Measurements from ENCODE around the gene FAM241B.

Gene FAM241B

GRCh38 chr10:69612760-69613159 lies 17.3 kb upstream of the FAM241B start (continued):
- TF ChIP-seq ZNF174 (tag by site-specific recombination; IDR thresholded peaks at IDR 0.05) (no peak), SALL2 (tag by site-specific recombination; IDR thresholded peaks at IDR 0.05; ENCODE audit: borderline replicate concordance) (no peak), ZNF184 (tag by site-specific recombination; IDR thresholded peaks at IDR 0.05) (no peak), ZNF776 (tag by site-specific recombination; IDR thresholded peaks at IDR 0.05; ENCODE audit: borderline replicate concordance) (no peak), ZSCAN30 (tag by site-specific recombination; IDR thresholded peaks at IDR 0.05) (no peak), ZNF416 (tag by site-specific recombination; IDR thresholded peaks at IDR 0.05) (no peak), ZNF768 (tag by site-specific recombination; IDR thresholded peaks at IDR 0.05) (no peak)

DNA sequence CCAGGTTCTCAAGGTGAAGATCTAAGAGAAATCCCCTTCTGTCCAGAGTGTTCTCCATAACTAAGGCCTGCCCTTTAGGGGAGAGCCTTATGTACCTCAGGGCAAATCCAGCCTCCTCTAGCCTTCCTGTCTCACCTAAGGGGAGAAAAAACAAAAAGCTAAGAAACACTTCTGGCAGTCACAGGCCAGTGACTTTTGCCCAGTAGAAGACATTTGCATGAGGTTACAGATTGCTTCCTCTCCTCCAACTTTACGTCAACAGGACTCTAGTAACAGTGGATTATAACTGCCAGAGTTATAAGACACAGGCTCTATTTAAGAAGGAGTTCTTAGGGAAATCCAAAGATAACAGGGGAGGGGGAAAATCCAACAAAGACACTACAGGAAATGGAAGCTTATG lies 15.9 kb upstream of the FAM241B start:
- H3K4me1 ChIP-seq (ENCODE audit: control insufficient read depth, insufficient read depth, low read length): no peaks in the 10 kb centered on the region
- no peaks in the 10 kb centered on the region for H3K36me3 ChIP-seq (ENCODE audit: control insufficient read depth in 2 of 2, insufficient read depth in 1 of 2, low read length in 2 of 2)
- TF ChIP-seq ZNF785 (tag by site-specific recombination; IDR thresholded peaks at IDR 0.05) (no peak), ZNF600 (tag by site-specific recombination; IDR thresholded peaks at IDR 0.05) (no peak), SP3 (tag by site-specific recombination; IDR thresholded peaks at IDR 0.05) (no peak), ZXDB (tag by site-specific recombination; IDR thresholded peaks at IDR 0.05) (no peak)
- CTCF ChIA-PET: interaction anchor here (0.6 to 1.5 kb wide), 5 partner anchors 25 to 351 kb away, joined by 3 to 4 read pairs (median 3); no protein-coding TSS in a partner anchor
- no peaks in the 10 kb centered on the region for H3K9me3 ChIP-seq (ENCODE audit: control insufficient read depth, insufficient read depth, low read depth, low read length)
- POLR2A ChIA-PET: no interaction called here
- no peak overlapping the region for H3K4me3 ChIP-seq (ENCODE audit: low read depth, low read length)
- H3K27ac ChIP-seq (ENCODE audit: extremely low read depth, low read depth, low read length): no peak overlapping the region

- Histone ChIP-seq H3K9me3 (ENCODE audit: control insufficient read depth, insufficient read depth, low read depth, low read length) (no peaks in the 10 kb centered on the region), H3K36me3 (ENCODE audit: control insufficient read depth in 2 of 2, insufficient read depth in 1 of 2, low read length in 2 of 2) (no peaks in the 10 kb centered on the region), H3K4me1 (ENCODE audit: control insufficient read depth, insufficient read depth, low read length) (no peaks in the 10 kb centered on the region), H3K27ac (ENCODE audit: extremely low read depth, low read depth, low read length) (no peak overlapping the region), H3K4me3 (ENCODE audit: low read depth, low read length) (no peak overlapping the region)
- ChIA-PET CTCF (no interaction called here), POLR2A (no interaction called here)
- TF ChIP-seq ZFHX2 (tag by site-specific recombination; conservative IDR thresholded peaks at IDR 0.05) (0 out of 2 replicates have a peak, but pooled peaks have one; percentile 18), ZSCAN18 (tag by site-specific recombination; IDR thresholded peaks at IDR 0.05) (no peak)
- TF ChIP-seq, protein P1, sequence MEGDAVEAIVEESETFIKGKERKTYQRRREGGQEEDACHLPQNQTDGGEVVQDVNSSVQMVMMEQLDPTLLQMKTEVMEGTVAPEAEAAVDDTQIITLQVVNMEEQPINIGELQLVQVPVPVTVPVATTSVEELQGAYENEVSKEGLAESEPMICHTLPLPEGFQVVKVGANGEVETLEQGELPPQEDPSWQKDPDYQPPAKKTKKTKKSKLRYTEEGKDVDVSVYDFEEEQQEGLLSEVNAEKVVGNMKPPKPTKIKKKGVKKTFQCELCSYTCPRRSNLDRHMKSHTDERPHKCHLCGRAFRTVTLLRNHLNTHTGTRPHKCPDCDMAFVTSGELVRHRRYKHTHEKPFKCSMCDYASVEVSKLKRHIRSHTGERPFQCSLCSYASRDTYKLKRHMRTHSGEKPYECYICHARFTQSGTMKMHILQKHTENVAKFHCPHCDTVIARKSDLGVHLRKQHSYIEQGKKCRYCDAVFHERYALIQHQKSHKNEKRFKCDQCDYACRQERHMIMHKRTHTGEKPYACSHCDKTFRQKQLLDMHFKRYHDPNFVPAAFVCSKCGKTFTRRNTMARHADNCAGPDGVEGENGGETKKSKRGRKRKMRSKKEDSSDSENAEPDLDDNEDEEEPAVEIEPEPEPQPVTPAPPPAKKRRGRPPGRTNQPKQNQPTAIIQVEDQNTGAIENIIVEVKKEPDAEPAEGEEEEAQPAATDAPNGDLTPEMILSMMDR (tag by site-specific recombination; IDR thresholded peaks at IDR 0.05): no peak
Observed at GRCh38 chr10:69616358-69616757, 13.7 kb upstream of the FAM241B start.

DNA sequence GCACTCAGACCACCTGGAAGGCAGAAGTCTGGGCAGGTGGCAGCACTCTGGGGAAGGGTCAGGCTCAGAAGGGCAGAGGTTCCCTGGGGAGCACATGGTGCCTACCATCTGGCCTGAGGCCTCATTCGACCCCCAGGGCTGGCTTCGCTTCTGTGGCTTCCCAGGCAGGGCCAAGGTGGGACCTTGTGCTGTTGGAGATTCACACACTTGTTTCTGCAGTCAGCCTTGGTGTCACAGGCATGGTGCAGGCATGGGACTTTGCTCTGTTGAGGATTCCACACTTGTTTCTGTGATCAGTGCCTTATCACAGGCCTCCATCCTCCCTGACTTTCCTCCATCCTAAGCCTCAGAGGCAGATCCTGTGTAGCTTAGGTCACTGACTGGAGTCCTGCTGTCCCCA lies 11.3 kb upstream of the FAM241B start:
- no peak overlapping the region for H3K4me3 ChIP-seq (ENCODE audit: low read depth, low read length)
- CTCF ChIA-PET: interaction anchor here (2.7 kb wide), 1 partner anchor 11 kb away, joined by 11 read pairs; the partner anchor contains the start of gene FAM241B
- H3K4me1 ChIP-seq (ENCODE audit: control insufficient read depth, insufficient read depth, low read length): no peaks in the 10 kb centered on the region
- TF ChIP-seq GLIS2 (tag by site-specific recombination; IDR thresholded peaks at IDR 0.05) (no peak), ZBTB26 (tag by site-specific recombination; optimal IDR thresholded peaks at IDR 0.05) (no peak), ZNF121 (tag by site-specific recombination; IDR thresholded peaks at IDR 0.05) (no peak)
- H3K36me3 ChIP-seq (ENCODE audit: control insufficient read depth in 2 of 2, insufficient read depth in 1 of 2, low read length in 2 of 2): no peaks in the 10 kb centered on the region
- no peaks in the 10 kb centered on the region for H3K9me3 ChIP-seq (ENCODE audit: control insufficient read depth, insufficient read depth, low read depth, low read length)
- no peak overlapping the region for H3K27ac ChIP-seq (ENCODE audit: extremely low read depth, low read depth, low read length)
- POLR2A ChIA-PET: no interaction called here
